Karpas-422 (cell line): ENCODE data around the gene ARID1B. TPM values are rescaled to one million over a fixed set of nuclear protein-coding genes. Genes with fewer than 3 reads are reported as not detected.

Experiments
- DNase-seq: peaks from one replicate; pipeline ENCODE4 v3.0.0-alpha.2; 2015
- H2AFZ ChIP-seq: fragments of 200-600 bp; sonication (generic); 2 replicates; pipeline ENCODE4 v1.6.1; 2014; ENCODE audit warnings: antibody characterized with exemption, low read length, mixed read lengths
- H3K27ac ChIP-seq: fragments of 200-600 bp; sonication (generic); 2 replicates; pipeline ENCODE4 v1.5.1; 2014; ENCODE audit warnings: mild to moderate bottlenecking, low read length, moderate library complexity
- H3K27me3 ChIP-seq: fragments of 200-600 bp; sonication (generic); 2 replicates; pipeline ENCODE4 v1.6.1; 2014; ENCODE audit warnings: low read length, mixed read lengths
- H3K36me3 ChIP-seq: fragments of 200-600 bp; sonication (generic); 2 replicates; pipeline ENCODE4 v1.6.1; 2014; ENCODE audit warnings: low read length, mixed read lengths; ENCODE audit not compliant: insufficient read depth
- H3K4me1 ChIP-seq: fragments of 200-600 bp; sonication (generic); 2 replicates; pipeline ENCODE4 v1.6.1; 2014; ENCODE audit warnings: mild to moderate bottlenecking, low read length, mixed read lengths
- H3K4me2 ChIP-seq: fragments of 200-600 bp; sonication (generic); 2 replicates; pipeline ENCODE4 v1.6.1; 2014; ENCODE audit warnings: low read length, low read depth, mild to moderate bottlenecking; ENCODE audit not compliant: poor library complexity, severe bottlenecking
- H3K4me3 ChIP-seq: fragments of 200-600 bp; sonication (generic); 2 replicates; pipeline ENCODE4 v1.5.1; 2014; ENCODE audit warnings: mild to moderate bottlenecking, antibody characterized with exemption, low read length, mixed read lengths
- H3K79me2 ChIP-seq: fragments of 200-600 bp; sonication (generic); 2 replicates; pipeline ENCODE4 v1.6.1; 2014; ENCODE audit warnings: mild to moderate bottlenecking, low read length, mixed read lengths
- H3K9ac ChIP-seq: fragments of 200-600 bp; sonication (generic); 2 replicates; pipeline ENCODE4 v1.6.0; 2014; ENCODE audit warnings: low read length
- H3K9me2 ChIP-seq: fragments of 200-600 bp; sonication (generic), shearing (Covaris generic); replicated peaks from 2 replicates; pipeline ENCODE4 v1.6.0; 2014; ENCODE audit warnings: mild to moderate bottlenecking, low read length, moderate library complexity; ENCODE audit not compliant: insufficient read depth
- H3K9me3 ChIP-seq: fragments of 300-700, 200-600 bp; sonication (generic); 2 replicates; pipeline ENCODE4 v1.6.1; 2014; ENCODE audit warnings: low read length, mixed read lengths
- H4K20me1 ChIP-seq: fragments of 200-600 bp; sonication (generic); 2 replicates; pipeline ENCODE4 v1.6.1; 2014; ENCODE audit warnings: mild to moderate bottlenecking, antibody characterized with exemption, low read length, low read depth; ENCODE audit not compliant: insufficient read depth
- total RNA-seq: library from RNA; depleted of rRNA; stranded (reverse); fragments of >200 nt; shearing (Covaris generic); gene quantifications from 2 replicates; pipeline ENCODE4 v1.2.3, GENCODE V29; 2014; ENCODE audit warnings: low replicate concordance

The ARID1B gene
- total RNA-seq, 1 experiment from 2014 or later = 174 TPM

DNA sequence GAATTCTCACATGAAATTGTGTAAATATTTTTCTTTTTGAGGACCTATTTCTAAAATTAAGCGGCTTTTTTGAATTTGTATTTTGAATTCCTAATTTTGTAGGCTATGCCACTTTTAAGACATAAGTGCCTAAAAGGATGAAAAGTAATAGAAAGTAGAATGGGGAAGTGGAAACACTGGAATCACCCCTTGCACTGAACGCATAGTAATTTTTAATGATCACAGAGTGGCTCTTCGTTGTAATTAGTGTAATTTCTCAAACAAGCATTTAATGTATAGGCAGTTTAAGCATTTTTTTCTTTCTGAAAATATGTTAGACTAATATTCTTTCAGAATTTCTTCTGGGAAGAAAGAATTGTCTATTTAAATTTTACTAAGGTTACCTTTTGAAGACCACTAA lies 73.2 kb downstream of the ARID1B start:
- Histone ChIP-seq H3K9ac (peak overlapping the region; percentile 53), H3K9me2 (no peaks in the 10 kb centered on the region), H3K79me2 (peaks cover 99% of the 10 kb centered on the region), H3K4me2 (peak overlapping the region; percentile 79), H4K20me1 (peaks cover 71% of the 10 kb centered on the region), H3K27ac (peak overlapping the region; percentile 84), H3K4me3 (peak overlapping the region; percentile 50), H3K9me3 (no peaks in the 10 kb centered on the region), H2AFZ (no peak overlapping the region), H3K36me3 (no peaks in the 10 kb centered on the region), H3K4me1 (peaks cover 96% of the 10 kb centered on the region), H3K27me3 (no peaks in the 10 kb centered on the region)
- peak; percentile 64 for DNase-seq

DNA sequence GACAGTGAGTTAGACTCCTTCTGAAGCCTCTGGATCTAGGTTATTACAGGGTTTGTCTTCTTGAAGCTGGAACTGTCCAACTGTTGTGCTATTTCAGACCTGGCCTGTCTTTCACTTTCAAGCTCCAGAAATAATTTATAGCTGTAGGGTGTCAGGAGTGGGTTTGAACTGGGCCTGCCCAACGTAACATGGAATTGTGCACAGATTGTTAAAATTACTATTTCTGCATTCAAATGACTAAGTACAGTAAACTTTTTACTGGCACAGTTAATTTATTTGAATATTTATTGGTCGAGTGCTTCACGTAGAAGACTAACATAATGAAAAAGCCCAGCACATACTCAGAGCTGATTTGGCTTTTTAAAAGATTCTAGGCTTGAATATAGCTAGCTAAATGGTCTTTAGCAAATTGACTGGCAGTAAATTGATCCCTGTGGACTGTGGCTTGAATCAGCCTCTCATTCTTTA lies 74.3 kb downstream of the ARID1B start:
- Histone ChIP-seq H3K4me3 (peak overlapping the region; percentile 50), H3K9me2 (no peaks in the 10 kb centered on the region), H3K79me2 (peaks cover 100% of the 10 kb centered on the region), H3K4me2 (peak overlapping the region; percentile 79), H3K9me3 (no peaks in the 10 kb centered on the region), H3K4me1 (peaks cover 99% of the 10 kb centered on the region), H3K9ac (peak overlapping the region; percentile 53), H4K20me1 (peaks cover 80% of the 10 kb centered on the region), H3K27ac (peak overlapping the region; percentile 84), H3K27me3 (no peaks in the 10 kb centered on the region), H3K36me3 (no peaks in the 10 kb centered on the region), H2AFZ (no peak overlapping the region)
- DNase-seq = no peak

DNA sequence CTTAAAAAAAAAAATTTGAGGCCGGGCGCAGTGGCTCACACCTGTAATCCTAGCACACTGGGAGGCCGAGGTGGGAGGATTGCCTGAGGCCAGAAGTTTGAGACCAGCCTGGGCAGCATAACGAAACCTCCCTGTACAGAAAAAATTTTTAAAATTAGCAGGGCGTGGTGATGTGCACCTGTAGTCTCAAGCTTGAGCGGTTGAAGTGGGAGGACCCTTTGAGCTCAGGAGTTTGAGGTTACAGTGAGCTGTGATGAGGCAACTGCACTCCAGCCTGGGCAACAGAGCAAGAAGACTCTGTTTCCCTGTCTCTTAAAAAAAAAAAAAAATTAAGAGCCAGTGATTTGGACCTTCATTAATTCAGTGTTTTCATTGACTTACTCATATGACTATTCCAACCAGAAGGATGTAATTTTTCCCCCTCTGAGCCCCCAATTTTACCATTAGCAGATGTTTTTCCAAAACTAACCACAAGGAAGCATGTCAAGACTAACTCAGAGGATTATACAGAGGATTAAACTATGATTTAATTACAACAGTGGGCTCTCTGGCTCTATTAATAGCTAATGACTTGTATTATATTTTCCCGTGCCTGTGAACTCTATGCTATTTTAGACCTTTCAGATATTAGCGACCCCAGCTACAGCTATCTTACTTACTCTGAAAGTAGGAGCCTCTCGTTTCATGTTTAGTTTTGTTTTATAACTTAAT lies 75.1 kb downstream of the ARID1B start:
- no peaks in the 10 kb centered on the region for H3K36me3 ChIP-seq
- H3K79me2 ChIP-seq = peaks cover 100% of the 10 kb centered on the region
- no peak overlapping the region for H2AFZ ChIP-seq
- peaks cover 78% of the 10 kb centered on the region for H4K20me1 ChIP-seq
- peak overlapping the region; percentile 53 for H3K9ac ChIP-seq
- H3K4me1 ChIP-seq = peaks cover 99% of the 10 kb centered on the region
- no peaks in the 10 kb centered on the region for H3K9me2 ChIP-seq
- no peaks in the 10 kb centered on the region for H3K9me3 ChIP-seq
- peak overlapping the region; percentile 79 for H3K4me2 ChIP-seq
- peak overlapping the region; percentile 50 for H3K4me3 ChIP-seq
- H3K27ac ChIP-seq = peak overlapping the region; percentile 84
- DNase-seq = peak; percentile 71
- H3K27me3 ChIP-seq = no peaks in the 10 kb centered on the region

DNA sequence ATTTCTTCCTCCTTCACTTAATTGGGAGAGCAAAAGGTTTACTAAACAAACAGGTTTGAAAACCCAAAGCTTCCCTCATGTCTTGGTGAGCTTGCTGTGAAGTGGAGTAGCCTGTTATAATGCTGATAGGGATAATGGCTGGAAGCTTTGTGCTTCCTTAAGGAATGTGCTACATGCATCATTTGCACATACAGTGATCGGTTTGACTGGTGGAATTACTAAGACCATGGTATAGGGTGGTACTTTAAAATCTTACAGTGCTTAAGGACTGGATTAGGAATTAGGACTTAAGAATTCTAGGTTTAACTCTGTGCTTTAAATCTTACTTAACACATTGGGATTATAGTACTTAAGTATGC lies 75.7 kb downstream of the ARID1B start:
- Histone ChIP-seq H3K9ac (peak overlapping the region; percentile 53), H3K4me1 (peaks cover 99% of the 10 kb centered on the region), H2AFZ (no peak overlapping the region), H3K4me2 (peak overlapping the region; percentile 79), H3K27me3 (no peaks in the 10 kb centered on the region), H3K36me3 (no peaks in the 10 kb centered on the region), H3K9me2 (no peaks in the 10 kb centered on the region), H3K9me3 (no peaks in the 10 kb centered on the region), H4K20me1 (peaks cover 77% of the 10 kb centered on the region), H3K4me3 (no peak overlapping the region), H3K79me2 (peaks cover 100% of the 10 kb centered on the region), H3K27ac (peak overlapping the region; percentile 84)
- DNase-seq = no peak

DNA sequence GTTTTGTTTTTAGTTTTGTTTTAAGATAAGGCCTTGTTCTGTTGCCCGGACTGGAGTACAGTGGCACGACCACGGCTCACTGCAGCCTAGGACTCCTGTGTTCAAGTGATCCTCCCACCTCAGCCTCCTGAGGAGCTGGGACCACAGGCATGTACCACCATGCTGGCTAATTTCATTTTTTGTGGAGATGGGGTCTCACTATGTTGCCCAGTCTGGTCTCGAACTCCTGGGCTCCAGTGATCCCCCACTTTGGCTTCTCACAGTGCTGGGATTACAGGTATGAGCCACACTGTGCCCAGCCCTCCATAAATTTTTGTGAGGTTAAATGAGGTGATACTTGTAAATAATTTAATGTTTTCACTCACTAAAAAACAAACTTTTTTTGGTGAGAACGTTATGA lies 76.6 kb downstream of the ARID1B start:
- H3K4me3 ChIP-seq = no peak overlapping the region
- no peak for DNase-seq
- no peaks in the 10 kb centered on the region for H3K36me3 ChIP-seq
- H3K4me2 ChIP-seq = no peak overlapping the region
- H3K9me2 ChIP-seq = no peaks in the 10 kb centered on the region
- H3K27ac ChIP-seq = peak overlapping the region; percentile 15; the same call in 1 of the 2 replicates
- H3K9me3 ChIP-seq = no peaks in the 10 kb centered on the region
- H3K4me1 ChIP-seq = peaks cover 94% of the 10 kb centered on the region
- H4K20me1 ChIP-seq = peaks cover 75% of the 10 kb centered on the region
- H3K79me2 ChIP-seq = peaks cover 100% of the 10 kb centered on the region
- no peaks in the 10 kb centered on the region for H3K27me3 ChIP-seq
- H3K9ac ChIP-seq = no peak overlapping the region
- no peak overlapping the region for H2AFZ ChIP-seq

DNA sequence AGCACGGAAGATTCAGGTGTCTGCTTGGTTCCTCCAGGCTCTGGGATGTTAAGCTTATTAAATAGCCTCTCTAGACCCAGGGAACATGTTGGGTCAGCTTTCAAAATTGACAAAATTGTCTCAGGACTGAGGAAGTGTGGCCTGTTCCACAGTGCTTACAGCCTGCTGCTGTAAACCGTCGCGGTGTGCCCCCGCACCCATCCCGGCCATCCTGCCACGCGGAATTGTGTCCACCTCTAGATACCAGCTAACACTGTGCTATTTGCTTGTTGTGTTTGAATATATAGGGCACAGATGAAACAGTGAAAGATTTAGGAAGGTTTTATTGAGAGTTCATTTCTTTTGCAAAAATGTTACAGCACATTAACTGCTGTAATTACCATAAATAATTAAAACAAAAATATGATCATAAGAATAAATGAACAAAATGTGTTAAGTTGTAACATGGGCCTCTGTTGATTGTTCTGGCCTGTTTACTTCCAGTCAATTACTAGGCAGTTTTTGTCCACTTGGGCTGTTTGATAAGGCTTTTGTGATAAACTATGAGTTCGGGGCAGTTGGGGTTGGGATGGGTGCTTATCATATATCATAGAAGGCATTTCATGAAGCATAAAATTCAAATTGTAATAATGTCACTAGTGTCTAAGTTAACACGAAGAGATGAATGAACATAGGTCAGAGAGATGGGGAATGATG lies 77.4 kb downstream of the ARID1B start:
- Histone ChIP-seq H3K4me1 (peaks cover 87% of the 10 kb centered on the region), H2AFZ (no peak overlapping the region), H3K79me2 (peaks cover 100% of the 10 kb centered on the region), H3K27ac (no peak overlapping the region), H3K9ac (no peak overlapping the region), H4K20me1 (peaks cover 66% of the 10 kb centered on the region), H3K27me3 (no peaks in the 10 kb centered on the region), H3K36me3 (no peaks in the 10 kb centered on the region), H3K4me3 (no peak overlapping the region), H3K9me3 (no peaks in the 10 kb centered on the region), H3K9me2 (no peaks in the 10 kb centered on the region), H3K4me2 (no peak overlapping the region)
- no peak for DNase-seq

DNA sequence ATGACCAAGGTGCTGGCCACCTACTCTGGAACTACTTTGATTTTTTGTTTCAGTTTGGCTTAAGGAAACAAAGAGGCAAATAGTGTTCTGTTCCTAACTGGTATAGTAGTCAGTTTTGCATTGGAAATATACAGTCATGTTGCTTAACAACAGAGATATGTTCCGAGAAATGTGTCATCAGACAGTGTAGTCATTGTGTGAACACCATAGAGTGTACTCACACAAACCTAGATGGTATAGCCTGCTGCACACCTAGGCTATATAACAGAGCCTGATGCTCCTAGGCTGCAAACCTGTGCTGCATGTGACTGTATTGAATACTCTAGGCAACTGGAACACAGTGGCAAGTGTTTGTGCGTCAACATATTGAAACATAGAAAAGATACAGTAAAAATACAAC lies 80.4 kb downstream of the ARID1B start:
- H3K9me2 ChIP-seq = no peaks in the 10 kb centered on the region
- H2AFZ ChIP-seq = no peak overlapping the region
- no peak overlapping the region for H3K4me2 ChIP-seq
- H3K9me3 ChIP-seq = no peaks in the 10 kb centered on the region
- H3K27ac ChIP-seq = peak overlapping the region; percentile 40
- H3K27me3 ChIP-seq = no peaks in the 10 kb centered on the region
- no peak overlapping the region for H3K4me3 ChIP-seq
- peaks cover 99% of the 10 kb centered on the region for H3K79me2 ChIP-seq
- H3K9ac ChIP-seq = no peak overlapping the region
- DNase-seq = no peak
- H3K36me3 ChIP-seq = no peaks in the 10 kb centered on the region
- peaks cover 69% of the 10 kb centered on the region for H3K4me1 ChIP-seq
- peaks cover 38% of the 10 kb centered on the region; the same call in 1 of the 2 replicates for H4K20me1 ChIP-seq

DNA sequence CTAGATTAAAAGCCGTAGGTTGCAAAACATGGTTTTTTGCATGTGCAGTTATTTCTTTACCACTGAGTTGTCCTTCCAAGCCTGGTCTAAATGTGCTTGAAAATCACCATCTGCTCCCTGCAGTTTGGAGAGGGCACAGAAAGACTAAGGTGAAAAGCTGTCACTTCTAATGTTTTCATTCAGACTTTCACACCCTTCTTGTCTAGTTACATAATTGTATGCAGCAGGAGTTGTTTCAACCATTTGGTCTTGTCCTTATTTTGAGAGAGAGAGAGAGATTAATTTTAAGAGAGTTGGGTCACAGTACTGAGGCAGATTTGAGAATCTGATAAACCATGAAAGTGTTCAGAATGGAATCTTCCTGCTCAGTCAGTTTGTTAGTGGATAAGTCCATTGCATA lies 82.5 kb downstream of the ARID1B start:
- Histone ChIP-seq H4K20me1 (peaks cover 27% of the 10 kb centered on the region; the same call in 1 of the 2 replicates), H3K9me3 (no peaks in the 10 kb centered on the region), H3K27ac (no peak overlapping the region), H3K36me3 (no peaks in the 10 kb centered on the region), H3K4me2 (no peak overlapping the region), H3K79me2 (peaks cover 99% of the 10 kb centered on the region), H3K9me2 (no peaks in the 10 kb centered on the region), H3K4me3 (no peak overlapping the region), H3K9ac (no peak overlapping the region), H2AFZ (no peak overlapping the region), H3K27me3 (no peaks in the 10 kb centered on the region), H3K4me1 (peaks cover 69% of the 10 kb centered on the region)
- no peak for DNase-seq
